Erythroblast (primary cell): ENCODE results near the gene IL2RG.

Experiments
- GATA1 ChIP-seq: IDR thresholded peaks from 2 replicates; pipeline ENCODE4 v1.6.1; 2011; ENCODE audit warnings: low read depth, mild to moderate bottlenecking, control low read depth, low read length, moderate library complexity
- POLR2A ChIP-seq: IDR thresholded peaks from 2 replicates; pipeline ENCODE4 v1.6.1; 2011; ENCODE audit warnings: mild to moderate bottlenecking, low read length

DNA sequence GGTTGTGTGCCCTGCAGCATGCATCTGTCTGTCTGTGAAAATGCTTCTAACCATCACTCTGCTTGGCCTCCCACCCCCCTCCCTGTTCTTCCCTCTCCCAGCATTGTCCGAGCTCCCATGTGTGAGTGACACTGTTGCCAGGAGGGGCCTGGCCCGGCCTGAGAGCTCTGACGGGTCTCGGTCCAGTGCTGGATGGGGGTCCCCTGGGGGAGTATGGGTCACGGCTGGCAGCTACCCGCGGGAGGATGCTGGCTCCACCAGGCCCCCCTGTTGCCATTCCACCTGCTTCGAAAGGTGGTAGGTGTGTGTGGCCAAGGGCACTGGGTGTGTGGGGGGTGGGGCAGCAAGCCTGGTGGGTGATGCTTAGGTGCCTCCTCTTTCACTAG lies 36.9 kb upstream of the IL2RG start:
- no peak for TF ChIP-seq POLR2A
- TF ChIP-seq GATA1 = no peak
